GM23338 (cell line): ENCODE results near the gene SYTL1. TPM values are rescaled to one million over a fixed set of nuclear protein-coding genes. Genes with fewer than 3 reads are reported as not detected.

Experiments used
- ATAC-seq: fragments of 200-7000 bp; cut with Tn5 transposase; 3 replicates; pipeline ENCODE4 v1.9.1; 2020
- DNase-seq: peaks from one replicate; pipeline ENCODE4 v3.0.0-alpha.2; 2015; ENCODE audit warnings: low spot score
- H2AFZ ChIP-seq: fragments of 200-600 bp; sonication (generic); 2 replicates; pipeline ENCODE4 v1.8.0; 2016; ENCODE audit warnings: antibody characterized with exemption, mild to moderate bottlenecking, moderate library complexity
- H3F3A ChIP-seq: fragments of 200-600 bp; sonication (generic); replicated peaks from 2 replicates; pipeline ENCODE4 v1.8.0; 2017; ENCODE audit warnings: antibody characterized with exemption, mixed run types, low read depth
- H3K27ac ChIP-seq: fragments of 200-600 bp; sonication (generic); 2 replicates; pipeline ENCODE4 v1.6.1; 2016; ENCODE audit warnings: low read depth
- H3K27me3 ChIP-seq: fragments of 200-600 bp; sonication (generic); 2 replicates; pipeline ENCODE4 v1.8.0; 2016; ENCODE audit warnings: mild to moderate bottlenecking, mixed run types, moderate library complexity; ENCODE audit not compliant: insufficient read depth
- H3K36me3 ChIP-seq: fragments of 200-600 bp; sonication (generic); 2 replicates; pipeline ENCODE4 v1.8.0; 2016; ENCODE audit warnings: mild to moderate bottlenecking; ENCODE audit not compliant: insufficient read depth
- H3K4me1 ChIP-seq: fragments of 200-600 bp; sonication (generic); 2 replicates; pipeline ENCODE4 v1.8.0; 2016; ENCODE audit warnings: mild to moderate bottlenecking, moderate library complexity; ENCODE audit not compliant: insufficient read depth
- H3K4me2 ChIP-seq: fragments of 200-600 bp; sonication (generic); 2 replicates; pipeline ENCODE4 v1.7.1; 2017; ENCODE audit warnings: mixed run types
- H3K4me3 ChIP-seq: fragments of 200-600 bp; sonication (generic); 2 replicates; pipeline ENCODE4 v1.6.1; 2016; ENCODE audit warnings: mixed run types
- H3K79me2 ChIP-seq: fragments of 200-600 bp; sonication (generic); replicated peaks from 2 replicates; pipeline ENCODE4 v1.8.0; 2017; ENCODE audit warnings: mild to moderate bottlenecking; ENCODE audit not compliant: insufficient read depth
- H3K9me2 ChIP-seq: fragments of 200-600 bp; sonication (generic); 2 replicates; pipeline ENCODE4 v1.8.0; 2017; ENCODE audit not compliant: insufficient read depth
- H4K20me1 ChIP-seq: fragments of 200-600 bp; sonication (generic); replicated peaks from 2 replicates; pipeline ENCODE4 v1.8.0; 2017; ENCODE audit warnings: mild to moderate bottlenecking; ENCODE audit not compliant: insufficient read depth
- H3K27ac Mint-ChIP-seq: 2 replicates; pipeline ENCODE4 v1.8.0; 2020; ENCODE audit warnings: inconsistent platforms, mild to moderate bottlenecking, moderate library complexity, mixed read lengths
- H3K27me3 Mint-ChIP-seq: 3 replicates; pipeline ENCODE4 v1.8.0; 2022; ENCODE audit warnings: low read depth, mild to moderate bottlenecking, moderate library complexity, mixed read lengths, inconsistent platforms; ENCODE audit not compliant: insufficient read depth, poor library complexity
- H3K36me3 Mint-ChIP-seq: 3 replicates; pipeline ENCODE4 v1.8.0; 2021; ENCODE audit warnings: low read depth, mild to moderate bottlenecking, inconsistent platforms, moderate library complexity, mixed read lengths
- H3K4me1 Mint-ChIP-seq: 3 replicates; pipeline ENCODE4 v1.8.0; 2020; ENCODE audit warnings: mild to moderate bottlenecking, inconsistent platforms, mixed read lengths
- H3K4me3 Mint-ChIP-seq: 3 replicates; pipeline ENCODE4 v1.8.0; 2021; ENCODE audit warnings: moderate library complexity, mild to moderate bottlenecking, inconsistent platforms, mixed read lengths
- H3K9me3 Mint-ChIP-seq: 3 replicates; pipeline ENCODE4 v1.8.0; 2020; ENCODE audit warnings: moderate library complexity, mild to moderate bottlenecking, inconsistent platforms, mixed read lengths
- CREB1 ChIP-seq: fragments of 250-450 bp; sonication (Bioruptor Pico); IDR thresholded peaks from 2 replicates; pipeline ENCODE4 v1.5.0; 2020; ENCODE audit warnings: low read depth, mild to moderate bottlenecking, moderate library complexity
- CTCF ChIP-seq, 2 experiments: fragments of 200-600 bp in 1 of 2; sonication (generic) in 1 of 2; conservative IDR thresholded peaks; 2 replicates each; pipeline versions ENCODE4 v1.5.1 to v1.6.1; 2016 to 2017; ENCODE audit warnings: antibody characterized with exemption in 2 of 2, low read depth in 2 of 2, mild to moderate bottlenecking in 2 of 2, moderate library complexity in 1 of 2
- ETS1 ChIP-seq: IDR thresholded peaks from 2 replicates; pipeline ENCODE4 v1.6.1; 2016; ENCODE audit warnings: antibody characterized with exemption
- EZH2 ChIP-seq: fragments of 200-600 bp; sonication (generic); IDR thresholded peaks from one replicate; pipeline ENCODE4 v1.8.0; 2017; ENCODE audit warnings: antibody characterized with exemption, mild to moderate bottlenecking, low read depth; ENCODE audit not compliant: unreplicated experiment
- EZH2phosphoT487 ChIP-seq: fragments of 200-600 bp; sonication (generic); IDR thresholded peaks from one replicate; pipeline ENCODE4 v1.8.1; 2018; ENCODE audit warnings: antibody characterized with exemption; ENCODE audit not compliant: unreplicated experiment
- JUNB ChIP-seq: IDR thresholded peaks from one replicate; pipeline ENCODE4 v1.6.1; 2016; ENCODE audit warnings: antibody characterized with exemption; ENCODE audit not compliant: unreplicated experiment
- NANOG ChIP-seq: IDR thresholded peaks from 2 replicates; pipeline ENCODE4 v1.6.1; 2016; ENCODE audit warnings: antibody characterized with exemption, borderline replicate concordance
- POLR2AphosphoS5 ChIP-seq: IDR thresholded peaks from 2 replicates; pipeline ENCODE4 v1.6.1; 2016; ENCODE audit warnings: antibody characterized with exemption, low read depth
- STAT1 ChIP-seq: IDR thresholded peaks from one replicate; pipeline ENCODE4 v1.6.1; 2016; ENCODE audit warnings: antibody characterized with exemption; ENCODE audit not compliant: unreplicated experiment
- ZNF114 ChIP-seq: fragments of 250-450 bp; sonication (Bioruptor Pico); IDR thresholded peaks from 2 replicates; pipeline ENCODE4 v1.5.0; 2020; ENCODE audit warnings: mild to moderate bottlenecking, moderate library complexity
- ZNF331 ChIP-seq: fragments of 250-450 bp; sonication (Bioruptor Pico); IDR thresholded peaks from 2 replicates; pipeline ENCODE4 v1.5.0; 2020; ENCODE audit warnings: low read depth, mild to moderate bottlenecking, moderate library complexity
- ZNF462 ChIP-seq: fragments of 250-450 bp; sonication (Bioruptor Pico); IDR thresholded peaks from 2 replicates; pipeline ENCODE4 v1.5.0; 2020; ENCODE audit warnings: mild to moderate bottlenecking, moderate library complexity
- polyA plus RNA-seq: library from polyadenylated mRNA; unstranded; fragments of >200 nt; fragmentation: Nextera tagmentation; extraction: Ambion mirVana; gene quantifications from 2 replicates; pipeline ENCODE4 v1.2.1, GENCODE V29; 2016
- total RNA-seq: library from RNA; depleted of rRNA; stranded (reverse); fragments of >200 nt; shearing (Covaris generic); gene quantifications from 2 replicates; pipeline ENCODE4 v1.2.3, GENCODE V29; 2014
- TF ChIP-seq, protein P1 (sequence below): IDR thresholded peaks from one replicate; pipeline ENCODE4 v1.6.1; 2018; ENCODE audit warnings: antibody characterized with exemption; ENCODE audit not compliant: unreplicated experiment

SYTL1 gene
- total and polyA plus RNA-seq, 2 experiments from 2014 or later, result 4.9 to 12.3 TPM

GRCh38 chr1:27381969-27382762, 40.3 kb downstream of the SYTL1 start:
- no peak overlapping the region for H3K27ac ChIP-seq
- H3K4me3 ChIP-seq, result no peak overlapping the region; the same call in 1 of the 2 replicates
- H3K9me2 ChIP-seq, result no peaks in the 10 kb centered on the region
- no peaks in the 10 kb centered on the region for H3K79me2 ChIP-seq
- ATAC-seq (no peak; the same call in 2 of the 3 replicates), DNase-seq (no peak)
- no peak overlapping the region for H3K4me2 ChIP-seq
- no peak for TF ChIP-seq POLR2AphosphoS5
- no peak for TF ChIP-seq ZNF462 (CRISPR knock-in tag)
- no peak for TF ChIP-seq CTCF (conservative IDR thresholded peaks at IDR 0.05; ENCODE audit: low read depth in 2 of 2)
- no peak for TF ChIP-seq EZH2phosphoT487
- no peak for TF ChIP-seq ZNF114 (CRISPR knock-in tag)
- TF ChIP-seq, protein P1, sequence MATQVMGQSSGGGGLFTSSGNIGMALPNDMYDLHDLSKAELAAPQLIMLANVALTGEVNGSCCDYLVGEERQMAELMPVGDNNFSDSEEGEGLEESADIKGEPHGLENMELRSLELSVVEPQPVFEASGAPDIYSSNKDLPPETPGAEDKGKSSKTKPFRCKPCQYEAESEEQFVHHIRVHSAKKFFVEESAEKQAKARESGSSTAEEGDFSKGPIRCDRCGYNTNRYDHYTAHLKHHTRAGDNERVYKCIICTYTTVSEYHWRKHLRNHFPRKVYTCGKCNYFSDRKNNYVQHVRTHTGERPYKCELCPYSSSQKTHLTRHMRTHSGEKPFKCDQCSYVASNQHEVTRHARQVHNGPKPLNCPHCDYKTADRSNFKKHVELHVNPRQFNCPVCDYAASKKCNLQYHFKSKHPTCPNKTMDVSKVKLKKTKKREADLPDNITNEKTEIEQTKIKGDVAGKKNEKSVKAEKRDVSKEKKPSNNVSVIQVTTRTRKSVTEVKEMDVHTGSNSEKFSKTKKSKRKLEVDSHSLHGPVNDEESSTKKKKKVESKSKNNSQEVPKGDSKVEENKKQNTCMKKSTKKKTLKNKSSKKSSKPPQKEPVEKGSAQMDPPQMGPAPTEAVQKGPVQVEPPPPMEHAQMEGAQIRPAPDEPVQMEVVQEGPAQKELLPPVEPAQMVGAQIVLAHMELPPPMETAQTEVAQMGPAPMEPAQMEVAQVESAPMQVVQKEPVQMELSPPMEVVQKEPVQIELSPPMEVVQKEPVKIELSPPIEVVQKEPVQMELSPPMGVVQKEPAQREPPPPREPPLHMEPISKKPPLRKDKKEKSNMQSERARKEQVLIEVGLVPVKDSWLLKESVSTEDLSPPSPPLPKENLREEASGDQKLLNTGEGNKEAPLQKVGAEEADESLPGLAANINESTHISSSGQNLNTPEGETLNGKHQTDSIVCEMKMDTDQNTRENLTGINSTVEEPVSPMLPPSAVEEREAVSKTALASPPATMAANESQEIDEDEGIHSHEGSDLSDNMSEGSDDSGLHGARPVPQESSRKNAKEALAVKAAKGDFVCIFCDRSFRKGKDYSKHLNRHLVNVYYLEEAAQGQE, result no peak
- TF ChIP-seq ZNF331 (CRISPR knock-in tag), result no peak
- no peak for TF ChIP-seq EZH2
- TF ChIP-seq CREB1 (CRISPR knock-in tag), result no peak
- no peak for TF ChIP-seq NANOG
- no peak for TF ChIP-seq ETS1
- TF ChIP-seq JUNB, result no peak
- TF ChIP-seq STAT1, result no peak
- peak overlapping the region; percentile 66 for H3K4me3 Mint-ChIP-seq
- H3K36me3 Mint-ChIP-seq, result no peaks in the 10 kb centered on the region
- H3K4me1 Mint-ChIP-seq, result peaks cover 6% of the 10 kb centered on the region; the same call in 1 of the 3 replicates
- H3K27me3 Mint-ChIP-seq, result peaks cover 14% of the 10 kb centered on the region
- no peak overlapping the region for H2AFZ ChIP-seq
- H3F3A ChIP-seq, result no peaks in the 10 kb centered on the region
- no peak overlapping the region for H3K27ac Mint-ChIP-seq
- H4K20me1 ChIP-seq, result no peaks in the 10 kb centered on the region
- H3K36me3 ChIP-seq, result no peaks in the 10 kb centered on the region
- no peaks in the 10 kb centered on the region for H3K9me3 Mint-ChIP-seq
- peaks cover 5% of the 10 kb centered on the region for H3K27me3 ChIP-seq
- peaks cover 3% of the 10 kb centered on the region; the same call in 1 of the 2 replicates for H3K4me1 ChIP-seq
